ENCODE data around the gene FBXO28. TPM values are rescaled to one million over a fixed set of nuclear protein-coding genes. Genes with fewer than 3 reads are reported as not detected.

FBXO28 gene
- total RNA-seq, 1 donor from 2014 or later, result 30.4 TPM

DNA sequence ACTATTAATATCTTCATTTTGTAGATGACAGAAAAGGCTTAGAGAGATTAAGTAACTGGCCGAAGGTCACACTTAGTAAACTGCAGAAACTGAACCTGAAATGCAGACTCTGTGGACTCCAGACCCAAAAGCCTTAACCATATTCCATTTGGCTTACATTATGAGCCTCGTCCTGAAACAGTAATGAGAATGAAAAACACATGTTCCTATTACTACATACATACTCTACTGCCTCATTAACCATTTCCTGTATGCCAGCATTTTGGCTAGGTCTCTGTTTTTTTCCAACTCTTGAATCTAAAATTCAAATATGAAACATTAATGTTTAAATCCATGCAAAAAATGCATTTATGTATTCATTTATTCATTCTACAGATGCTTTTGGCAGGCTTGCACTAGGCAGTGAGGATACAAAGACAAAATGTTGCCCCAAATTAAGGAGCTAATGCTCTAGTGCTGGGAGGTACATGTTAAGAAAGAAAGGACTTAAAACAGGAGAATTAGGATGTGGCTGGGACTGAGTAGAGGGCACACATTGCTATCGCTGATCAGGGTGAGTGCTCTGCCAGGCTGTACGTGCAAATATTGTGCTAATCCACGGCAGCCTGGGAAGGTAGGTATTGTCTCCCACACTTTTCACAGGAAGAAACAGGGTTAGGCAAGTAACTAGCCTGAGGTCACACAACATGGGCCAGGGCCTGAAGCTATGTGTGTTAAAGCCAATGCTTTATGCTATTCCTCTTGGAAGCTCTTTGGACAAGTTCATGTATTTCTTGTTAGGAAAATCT is 83.1 kb downstream of the FBXO28 start:
- CTCF ChIA-PET, result no interaction called here
- ATAC-seq (ENCODE audit: low read depth) (no peak), DNase-seq (no peak)
- Mint-ChIP-seq H3K4me3 (no peak overlapping the region), H3K4me1 (peaks cover 20% of the 10 kb centered on the region), H3K27ac (no peak overlapping the region), H3K9me3 (no peaks in the 10 kb centered on the region), H3K36me3 (ENCODE audit: low read depth) (peaks cover 26% of the 10 kb centered on the region), H3K27me3 (no peaks in the 10 kb centered on the region)
- intact Hi-C loops (cut with micrococcal nuclease), result no loop called here
- TF ChIP-seq, protein P1, sequence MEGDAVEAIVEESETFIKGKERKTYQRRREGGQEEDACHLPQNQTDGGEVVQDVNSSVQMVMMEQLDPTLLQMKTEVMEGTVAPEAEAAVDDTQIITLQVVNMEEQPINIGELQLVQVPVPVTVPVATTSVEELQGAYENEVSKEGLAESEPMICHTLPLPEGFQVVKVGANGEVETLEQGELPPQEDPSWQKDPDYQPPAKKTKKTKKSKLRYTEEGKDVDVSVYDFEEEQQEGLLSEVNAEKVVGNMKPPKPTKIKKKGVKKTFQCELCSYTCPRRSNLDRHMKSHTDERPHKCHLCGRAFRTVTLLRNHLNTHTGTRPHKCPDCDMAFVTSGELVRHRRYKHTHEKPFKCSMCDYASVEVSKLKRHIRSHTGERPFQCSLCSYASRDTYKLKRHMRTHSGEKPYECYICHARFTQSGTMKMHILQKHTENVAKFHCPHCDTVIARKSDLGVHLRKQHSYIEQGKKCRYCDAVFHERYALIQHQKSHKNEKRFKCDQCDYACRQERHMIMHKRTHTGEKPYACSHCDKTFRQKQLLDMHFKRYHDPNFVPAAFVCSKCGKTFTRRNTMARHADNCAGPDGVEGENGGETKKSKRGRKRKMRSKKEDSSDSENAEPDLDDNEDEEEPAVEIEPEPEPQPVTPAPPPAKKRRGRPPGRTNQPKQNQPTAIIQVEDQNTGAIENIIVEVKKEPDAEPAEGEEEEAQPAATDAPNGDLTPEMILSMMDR (IDR thresholded peaks at IDR 0.05), result no peak
- POLR2A ChIA-PET, result interaction anchor here (0.7 kb wide), 2 partner anchors 58 to 74 kb away, joined by 5 to 8 read pairs; no protein-coding TSS in a partner anchor

DNA sequence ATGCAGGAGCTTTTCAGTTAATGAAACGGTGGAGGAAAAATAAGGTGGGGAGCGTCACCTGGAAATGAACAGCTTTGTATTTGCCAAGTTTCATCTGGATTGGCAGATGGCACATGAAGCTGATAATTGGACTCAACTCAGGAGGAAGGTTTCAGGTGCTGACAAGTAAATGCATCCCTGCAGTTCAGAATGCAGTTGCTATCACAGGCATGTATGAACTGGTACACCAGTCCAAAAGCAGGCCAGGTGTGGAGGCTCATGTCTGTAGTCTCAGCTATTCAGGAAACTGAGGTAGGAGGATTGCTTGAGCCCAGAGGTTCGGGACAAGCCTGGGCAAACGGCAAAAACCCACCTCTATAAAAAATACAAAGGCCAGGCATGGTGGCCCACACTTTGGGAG is 84.7 kb downstream of the FBXO28 start:
- ChIA-PET CTCF (no interaction called here), POLR2A (interaction anchor here (1.2 kb wide), 1 partner anchor 16 kb away, joined by 13 read pairs; the partner anchor contains the start of gene DEGS1)
- no peak for DNase-seq
- ATAC-seq (ENCODE audit: low read depth), result no peak
- Mint-ChIP-seq H3K27ac (no peak overlapping the region), H3K27me3 (no peaks in the 10 kb centered on the region), H3K4me3 (no peak overlapping the region), H3K4me1 (peaks cover 21% of the 10 kb centered on the region), H3K9me3 (no peaks in the 10 kb centered on the region), H3K36me3 (ENCODE audit: low read depth) (peaks cover 14% of the 10 kb centered on the region)
- TF ChIP-seq, protein P1 (IDR thresholded peaks at IDR 0.05), result no peak
- intact Hi-C loops (cut with micrococcal nuclease), result no loop called here

DNA sequence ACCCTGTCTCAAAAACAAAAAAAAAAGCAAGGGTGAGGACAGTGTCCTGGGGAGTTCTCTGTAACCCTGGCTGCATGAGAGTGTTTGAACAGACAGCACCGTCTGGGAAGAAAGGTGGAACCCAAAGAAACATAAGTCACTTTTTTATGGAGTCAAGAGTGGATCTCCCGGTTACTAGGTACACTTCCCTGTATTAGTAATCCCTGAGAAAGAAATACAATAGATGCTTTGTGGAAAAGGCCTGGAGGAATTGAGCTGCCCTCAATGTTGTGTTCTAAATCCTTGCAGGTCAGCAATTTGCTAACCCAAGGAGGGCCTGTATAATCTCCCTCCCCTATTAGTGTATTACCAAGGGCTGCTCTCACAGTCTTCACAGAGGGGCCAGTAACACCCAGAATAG is 85.8 kb downstream of the FBXO28 start:
- intact Hi-C loops (cut with micrococcal nuclease), result no loop called here
- H3K4me3 Mint-ChIP-seq, result no peak overlapping the region
- no peaks in the 10 kb centered on the region for H3K9me3 Mint-ChIP-seq
- peaks cover 7% of the 10 kb centered on the region for H3K36me3 Mint-ChIP-seq (ENCODE audit: low read depth)
- ChIA-PET CTCF (no interaction called here), POLR2A (interaction anchor here (0.6 to 1.2 kb wide), 2 partner anchors 17 to 41 kb away, joined by 4 to 13 read pairs; partner anchors contain the start of gene DEGS1)
- ATAC-seq (ENCODE audit: low read depth) (no peak), DNase-seq (no peak)
- TF ChIP-seq, protein P1 (IDR thresholded peaks at IDR 0.05), result no peak
- H3K27me3 Mint-ChIP-seq, result no peaks in the 10 kb centered on the region
- peaks cover 30% of the 10 kb centered on the region for H3K4me1 Mint-ChIP-seq
- no peak overlapping the region for H3K27ac Mint-ChIP-seq

DNA sequence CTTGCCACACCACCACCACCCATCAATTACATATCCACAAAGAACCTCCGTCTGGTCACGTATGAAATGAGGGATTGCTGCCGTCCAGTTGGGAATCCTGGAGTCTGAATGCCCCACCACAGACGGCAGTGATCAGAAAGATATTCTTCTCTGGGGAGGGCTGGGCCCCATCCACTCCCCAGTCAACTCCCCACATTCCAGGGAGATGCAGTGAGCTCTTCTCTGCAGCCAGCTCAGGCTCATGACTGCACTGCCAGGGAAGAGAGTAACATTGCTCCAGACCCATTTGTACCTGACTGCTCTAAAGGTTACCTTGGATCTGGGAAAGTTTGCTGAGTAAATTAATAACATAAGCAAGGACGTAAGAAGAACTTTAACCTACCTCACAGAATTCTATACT is 87.5 kb downstream of the FBXO28 start:
- ATAC-seq (ENCODE audit: low read depth) (no peak), DNase-seq (no peak)
- Mint-ChIP-seq H3K36me3 (ENCODE audit: low read depth) (no peaks in the 10 kb centered on the region), H3K4me3 (no peak overlapping the region), H3K27ac (no peak overlapping the region), H3K9me3 (no peaks in the 10 kb centered on the region), H3K4me1 (peaks cover 37% of the 10 kb centered on the region), H3K27me3 (no peaks in the 10 kb centered on the region)
- CTCF ChIA-PET, result no interaction called here
- POLR2A ChIA-PET, result interaction anchor here (3.8 kb wide), 1 partner anchor 18 kb away, joined by 44 read pairs; the partner anchor contains the start of gene DEGS1
- intact Hi-C loops (cut with micrococcal nuclease), result no loop called here
- TF ChIP-seq, protein P1 (IDR thresholded peaks at IDR 0.05), result no peak

DNA sequence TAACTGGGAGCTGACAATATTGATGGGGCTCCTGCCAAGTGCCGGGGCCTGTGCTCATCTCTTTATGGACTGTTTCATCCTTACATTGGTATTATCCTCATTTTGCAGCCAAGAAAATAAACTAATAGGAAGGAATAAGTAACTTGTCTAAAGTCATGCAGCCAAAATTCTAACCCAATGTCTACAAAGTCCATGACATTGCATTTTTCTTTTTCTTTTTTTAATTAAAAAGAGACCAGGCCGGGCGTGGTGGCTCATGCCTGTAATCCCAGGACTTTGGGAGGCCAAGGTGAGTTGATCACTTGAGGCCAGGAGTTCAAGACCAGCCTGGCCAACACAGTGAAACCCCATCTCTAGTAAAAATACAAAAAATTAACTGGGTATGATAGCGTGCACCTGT is 87.9 kb downstream of the FBXO28 start:
- POLR2A ChIA-PET, result interaction anchor here (3.8 kb wide), 1 partner anchor 19 kb away, joined by 44 read pairs; the partner anchor contains the start of gene DEGS1
- H3K27ac Mint-ChIP-seq, result no peak overlapping the region
- CTCF ChIA-PET, result no interaction called here
- DNase-seq, result no peak
- no peaks in the 10 kb centered on the region for H3K9me3 Mint-ChIP-seq
- peaks cover 39% of the 10 kb centered on the region for H3K4me1 Mint-ChIP-seq
- ATAC-seq (ENCODE audit: low read depth), result no peak
- H3K4me3 Mint-ChIP-seq, result no peak overlapping the region
- no peaks in the 10 kb centered on the region for H3K27me3 Mint-ChIP-seq
- intact Hi-C loops (cut with micrococcal nuclease), result no loop called here
- no peaks in the 10 kb centered on the region for H3K36me3 Mint-ChIP-seq (ENCODE audit: low read depth)
- TF ChIP-seq, protein P1 (IDR thresholded peaks at IDR 0.05), result no peak

All from activated B cell treated with CpG ODN at 0.5 μM for 24 hours (primary cell).